HepG2 (cell line): ENCODE results near the gene SLC51B. TPM values are rescaled to one million over a fixed set of nuclear protein-coding genes. Genes with fewer than 3 reads are reported as not detected.
A peak's percentile ranks its signal among the peaks of the same experiment; 100 is the strongest.

Experiments used
- AHDC1 ChIP-seq: sonication (generic); formaldehyde crosslinking; IDR thresholded peaks from 2 replicates; pipeline ENCODE4 v1.5.1; 2020; ENCODE audit warnings: mild to moderate bottlenecking, missing genetic modification reagents, borderline replicate concordance
- BRD4 ChIP-seq: sonication (generic); formaldehyde crosslinking; IDR thresholded peaks from 2 replicates; pipeline ENCODE4 v1.4.0; 2020; ENCODE audit warnings: missing genetic modification reagents
- CENPX ChIP-seq: sonication (generic); formaldehyde crosslinking; IDR thresholded peaks from 2 replicates; pipeline ENCODE4 v1.9.0; 2021; ENCODE audit warnings: mild to moderate bottlenecking, missing genetic modification reagents, moderate library complexity
- FOXK2 ChIP-seq: fragments of 450-650 bp; IDR thresholded peaks from 2 replicates; pipeline ENCODE4 v1.6.1; 2016
- FOXP1 ChIP-seq, 2 experiments: fragments of 450-650 bp in 1 of 2; IDR thresholded peaks; 2 replicates each; pipeline ENCODE4 v1.6.1; 2017 to 2018; ENCODE audit warnings: antibody characterized with exemption in 1 of 2
- FUBP1 ChIP-seq: sonication (generic); formaldehyde crosslinking; IDR thresholded peaks from 2 replicates; pipeline ENCODE4 v1.5.1; 2020; ENCODE audit warnings: missing genetic modification reagents, mild to moderate bottlenecking, borderline replicate concordance
- HNRNPH1 ChIP-seq: fragments of 200-400 bp; formaldehyde crosslinking; optimal IDR thresholded peaks from 2 replicates; pipeline ENCODE3; 2017; ENCODE audit warnings: mild to moderate bottlenecking, low read depth, low read length
- MTF1 ChIP-seq: sonication (generic); formaldehyde crosslinking; IDR thresholded peaks from 2 replicates; pipeline ENCODE4 v1.5.0; 2020; ENCODE audit warnings: missing genetic modification reagents
- PHF21A ChIP-seq: sonication (generic); formaldehyde crosslinking; IDR thresholded peaks from 2 replicates; pipeline ENCODE4 v1.5.0; 2020; ENCODE audit warnings: mild to moderate bottlenecking, missing genetic modification reagents
- SAFB2 ChIP-seq: sonication (generic); formaldehyde crosslinking; IDR thresholded peaks from 2 replicates; pipeline ENCODE4 v1.5.1; 2020; ENCODE audit warnings: missing genetic modification reagents, low read depth, mild to moderate bottlenecking, borderline replicate concordance
- TERF1 ChIP-seq: sonication (generic); formaldehyde crosslinking; IDR thresholded peaks from 2 replicates; pipeline ENCODE4 v1.8.0; 2022; ENCODE audit warnings: mild to moderate bottlenecking, missing genetic modification reagents, moderate library complexity
- ZNF34 ChIP-seq: sonication (generic); formaldehyde crosslinking; IDR thresholded peaks from 2 replicates; pipeline ENCODE4 v1.4.0; 2020; ENCODE audit warnings: mild to moderate bottlenecking, missing genetic modification reagents, borderline replicate concordance
- ZNF597 ChIP-seq: sonication (generic); formaldehyde crosslinking; IDR thresholded peaks from 2 replicates; pipeline ENCODE4 v1.5.0; 2020; ENCODE audit warnings: missing genetic modification reagents
- ZNF788 ChIP-seq: sonication (generic); formaldehyde crosslinking; IDR thresholded peaks from 2 replicates; pipeline ENCODE4 v1.5.0; 2020; ENCODE audit warnings: mild to moderate bottlenecking, missing genetic modification reagents, borderline replicate concordance
- polyA plus RNA-seq, 8 experiments: library from polyadenylated mRNA; depleted of rRNA in 3 of 8; stranded (reverse) in 7 of 8; unstranded in 1 of 8; fragments of >200 nt; fragmentation: Illumina TruSeq in 4 of 8; extraction: Trizol in 4 of 8; gene quantifications; 2 replicates each; pipeline versions ENCODE4 v1.2.1 to v1.2.3, GENCODE V29; 2011 to 2016; ENCODE audit warnings: low read depth in 4 of 8, missing spikeins in 1 of 8, mixed read lengths in 1 of 8; ENCODE audit not compliant: insufficient read depth in 1 of 8
- total RNA-seq, 5 experiments: library from RNA; depleted of rRNA; stranded (reverse); fragments of >200 nt; fragmentation: Illumina TruSeq; extraction: Trizol; gene quantifications; 2 replicates each; pipeline ENCODE4 v1.2.3, GENCODE V29; 2016; ENCODE audit warnings: low read depth in 1 of 5
- TF ChIP-seq, protein P1 (sequence below): sonication (generic); formaldehyde crosslinking; IDR thresholded peaks from 2 replicates; pipeline ENCODE4 v1.4.0; 2020; ENCODE audit warnings: missing genetic modification reagents, borderline replicate concordance

The SLC51B gene
- total and polyA plus RNA-seq, 2 of the 13 experiments (the other 11 are each of a cell fraction or from before 2014, with no cell fraction given): 14.9 to 17.1 TPM

DNA sequence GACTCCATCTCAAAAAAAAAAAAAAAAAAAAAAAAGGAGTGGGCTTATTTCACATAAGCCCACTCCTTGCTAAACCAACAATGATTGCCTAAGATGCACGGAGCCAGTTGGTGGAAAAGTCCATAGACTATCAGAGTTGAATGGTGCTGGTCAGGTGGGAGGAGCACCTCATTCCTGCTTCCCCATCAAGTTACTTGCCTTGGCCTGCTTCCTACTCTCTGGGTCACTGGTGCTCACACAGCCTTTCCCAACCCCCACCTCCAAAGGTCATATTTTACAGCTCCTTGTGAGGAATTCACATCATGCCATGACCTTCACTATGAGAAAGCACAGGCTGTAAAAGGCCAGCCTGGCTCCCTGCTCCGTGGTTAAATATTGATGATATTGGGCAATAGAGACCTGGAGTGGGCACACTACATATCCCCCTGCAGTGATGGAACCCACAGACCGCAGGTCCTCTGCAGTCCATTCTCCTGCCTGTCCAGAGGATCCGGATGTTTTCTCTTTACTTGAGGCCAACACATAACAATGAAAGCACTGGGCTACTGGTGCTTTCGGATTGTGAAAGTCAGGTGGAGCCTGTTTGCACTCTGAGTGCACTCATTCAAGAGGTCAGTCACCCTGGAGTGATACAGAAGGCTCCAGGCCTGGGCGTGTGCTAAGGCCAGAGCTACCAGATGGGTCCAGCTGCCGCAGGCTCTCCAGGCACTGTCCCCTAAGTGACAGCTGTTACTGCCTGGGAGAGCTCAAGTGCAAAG, at the start of gene SLC51B (continued):
- TF ChIP-seq TERF1 (CRISPR knock-in tag): no peak
- no peak for TF ChIP-seq ZNF597 (CRISPR knock-in tag)
- peak; percentile 71; the same call in 1 of the 2 replicates for TF ChIP-seq FOXK2
- no peak for TF ChIP-seq ZNF34
- peak; percentile 98 for TF ChIP-seq PHF21A
- TF ChIP-seq CENPX (CRISPR knock-in tag): no peak
- TF ChIP-seq HNRNPH1: no peak
- no peak for TF ChIP-seq FUBP1 (CRISPR knock-in tag)
- 0 out of 2 replicates have a peak, but pooled peaks have one; percentile 44 for TF ChIP-seq FOXP1 (IDR thresholded peaks at IDR 0.05)
- TF ChIP-seq FOXP1 (CRISPR knock-in tag; IDR thresholded peaks at IDR 0.05): peak; percentile 89
- peak; percentile 87; the same call in 1 of the 2 replicates for TF ChIP-seq ZNF788 (CRISPR knock-in tag)
- no peak for TF ChIP-seq BRD4 (CRISPR knock-in tag)
- no peak; the same call in 1 of the 2 replicates for TF ChIP-seq MTF1 (CRISPR knock-in tag)
- 0 out of 2 replicates have a peak, but pooled peaks have one; percentile 78 for TF ChIP-seq AHDC1 (CRISPR knock-in tag)
- 0 out of 2 replicates have a peak, but pooled peaks have one; percentile 15 for TF ChIP-seq SAFB2
- TF ChIP-seq, protein P1, sequence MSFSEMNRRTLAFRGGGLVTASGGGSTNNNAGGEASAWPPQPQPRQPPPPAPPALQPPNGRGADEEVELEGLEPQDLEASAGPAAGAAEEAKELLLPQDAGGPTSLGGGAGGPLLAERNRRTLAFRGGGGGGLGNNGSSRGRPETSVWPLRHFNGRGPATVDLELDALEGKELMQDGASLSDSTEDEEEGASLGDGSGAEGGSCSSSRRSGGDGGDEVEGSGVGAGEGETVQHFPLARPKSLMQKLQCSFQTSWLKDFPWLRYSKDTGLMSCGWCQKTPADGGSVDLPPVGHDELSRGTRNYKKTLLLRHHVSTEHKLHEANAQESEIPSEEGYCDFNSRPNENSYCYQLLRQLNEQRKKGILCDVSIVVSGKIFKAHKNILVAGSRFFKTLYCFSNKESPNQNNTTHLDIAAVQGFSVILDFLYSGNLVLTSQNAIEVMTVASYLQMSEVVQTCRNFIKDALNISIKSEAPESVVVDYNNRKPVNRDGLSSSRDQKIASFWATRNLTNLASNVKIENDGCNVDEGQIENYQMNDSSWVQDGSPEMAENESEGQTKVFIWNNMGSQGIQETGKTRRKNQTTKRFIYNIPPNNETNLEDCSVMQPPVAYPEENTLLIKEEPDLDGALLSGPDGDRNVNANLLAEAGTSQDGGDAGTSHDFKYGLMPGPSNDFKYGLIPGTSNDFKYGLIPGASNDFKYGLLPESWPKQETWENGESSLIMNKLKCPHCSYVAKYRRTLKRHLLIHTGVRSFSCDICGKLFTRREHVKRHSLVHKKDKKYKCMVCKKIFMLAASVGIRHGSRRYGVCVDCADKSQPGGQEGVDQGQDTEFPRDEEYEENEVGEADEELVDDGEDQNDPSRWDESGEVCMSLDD: peak; percentile 10; the same call in 1 of the 2 replicates
